Measurements from ENCODE around the gene LPP.

LPP gene

GRCh38 chr3:188446766-188447165, 292.8 kb downstream of the LPP start:
- DNase-seq: no peak

DNA sequence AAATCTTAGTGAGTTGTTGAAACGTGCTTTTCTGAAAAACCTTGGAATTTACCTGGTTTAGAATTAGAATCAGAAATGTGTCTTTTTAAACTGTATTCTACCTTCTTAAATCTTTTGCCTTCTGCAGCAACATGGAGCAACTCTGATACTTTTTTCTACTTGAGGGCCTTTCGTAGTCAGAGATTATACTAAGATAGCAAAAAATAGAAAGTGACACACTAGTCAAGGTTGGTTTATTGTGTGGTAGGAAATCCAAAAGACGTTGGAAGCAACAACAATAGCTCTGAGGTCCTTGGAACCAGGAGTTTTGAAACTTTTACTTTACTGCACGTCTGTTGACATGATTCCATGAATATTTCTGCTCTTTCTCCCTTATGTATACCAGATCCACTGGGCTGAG, 294.9 kb downstream of the LPP start:
- no peak for DNase-seq

DNA sequence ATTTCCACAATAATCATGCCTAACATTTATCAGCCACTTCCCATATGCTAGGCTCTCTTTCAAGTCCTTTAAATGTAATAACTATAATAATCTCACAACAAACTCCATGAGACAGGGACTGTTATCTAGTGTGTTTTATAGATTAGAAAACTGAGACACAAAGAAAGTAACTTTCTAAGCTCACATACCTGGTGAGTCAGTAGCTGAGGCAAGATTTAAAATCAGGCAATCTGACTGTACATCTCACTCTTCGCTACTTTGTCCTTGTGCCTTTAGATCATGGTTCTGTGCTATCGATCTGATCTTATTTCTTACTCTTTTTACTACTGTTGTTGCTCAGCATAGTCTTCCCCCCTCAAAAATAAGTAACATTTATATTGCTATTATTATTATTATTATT, 295.5 kb downstream of the LPP start:
- no peak for DNase-seq

GRCh38 chr3:188452158-188452772, 298.3 kb downstream of the LPP start:
- DNase-seq: no peak

DNA sequence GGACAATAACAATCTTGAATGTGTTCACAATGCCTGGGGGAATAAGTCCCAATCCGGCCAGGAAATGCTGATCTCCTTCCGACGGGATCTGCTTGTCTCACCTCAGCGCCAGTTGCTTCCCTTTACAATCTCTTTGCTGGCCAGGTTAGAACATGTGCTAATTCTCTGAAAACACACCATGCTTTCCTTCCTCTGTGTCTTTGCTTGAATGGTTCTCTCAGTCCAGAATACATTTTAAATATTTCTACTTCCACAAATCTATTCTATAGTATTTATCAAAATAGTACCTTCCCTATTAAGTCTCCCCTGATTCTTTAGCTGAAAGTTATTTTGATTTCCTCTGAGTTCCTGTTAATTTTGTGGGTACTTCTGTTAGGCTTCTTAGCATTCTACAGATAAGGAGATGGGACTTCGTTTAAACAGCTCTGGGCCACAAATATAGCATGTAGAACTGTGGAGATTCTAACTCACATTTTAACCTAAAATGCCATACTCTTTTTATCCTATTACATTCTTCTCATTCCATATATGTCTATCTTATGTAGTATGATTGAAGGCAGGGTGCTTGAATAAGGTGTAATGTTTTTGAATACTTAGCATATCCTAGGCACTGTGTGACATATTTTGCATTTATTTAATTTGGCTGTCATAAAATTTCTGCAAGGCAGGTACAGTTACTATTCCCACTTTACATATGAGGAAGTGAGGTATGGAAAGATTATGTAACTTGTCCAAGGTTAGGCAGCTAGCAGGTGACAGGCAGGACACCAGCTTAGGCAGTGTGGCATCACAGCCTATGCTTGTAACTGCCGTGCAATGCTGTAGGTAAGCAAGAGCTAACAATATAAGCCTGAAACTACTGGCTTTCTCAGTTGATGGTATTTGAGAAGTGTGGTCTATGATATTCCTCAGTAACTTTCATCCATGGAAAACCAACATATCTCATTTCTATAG, 299.8 kb downstream of the LPP start:
- no peak for DNase-seq

GRCh38 chr3:188455748-188456147, 301.8 kb downstream of the LPP start:
- no peak for DNase-seq

- DNase-seq: no peak
Observed at GRCh38 chr3:188458756-188459155, 304.8 kb downstream of the LPP start.

DNA sequence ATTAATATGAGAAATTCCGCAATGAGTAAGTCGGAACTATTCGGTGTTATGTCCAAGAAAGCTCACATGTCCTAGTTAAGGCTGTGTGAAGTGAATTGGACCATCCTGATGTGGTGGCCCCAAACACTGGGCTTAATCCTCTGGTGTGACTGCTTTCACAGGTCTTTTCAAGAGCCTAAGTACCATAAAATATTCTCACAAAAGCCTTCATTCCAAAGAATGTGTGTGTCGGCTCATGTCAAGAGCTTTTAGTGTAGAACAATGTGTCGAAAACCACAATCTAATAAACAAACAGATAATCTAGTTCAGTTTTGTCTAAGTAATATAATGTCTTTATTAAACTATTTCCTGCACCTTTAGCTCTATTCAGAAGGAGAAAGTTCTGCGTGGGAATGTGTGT, 311.4 kb downstream of the LPP start:
- DNase-seq: no peak

GRCh38 chr3:188468196-188468595, 314.2 kb downstream of the LPP start:
- DNase-seq: no peak

GRCh38 chr3:188468662-188469061, 314.7 kb downstream of the LPP start:
- DNase-seq: peak; percentile 6

GRCh38 chr3:188469228-188469885, 315.4 kb downstream of the LPP start:
- no peak for DNase-seq

DNA sequence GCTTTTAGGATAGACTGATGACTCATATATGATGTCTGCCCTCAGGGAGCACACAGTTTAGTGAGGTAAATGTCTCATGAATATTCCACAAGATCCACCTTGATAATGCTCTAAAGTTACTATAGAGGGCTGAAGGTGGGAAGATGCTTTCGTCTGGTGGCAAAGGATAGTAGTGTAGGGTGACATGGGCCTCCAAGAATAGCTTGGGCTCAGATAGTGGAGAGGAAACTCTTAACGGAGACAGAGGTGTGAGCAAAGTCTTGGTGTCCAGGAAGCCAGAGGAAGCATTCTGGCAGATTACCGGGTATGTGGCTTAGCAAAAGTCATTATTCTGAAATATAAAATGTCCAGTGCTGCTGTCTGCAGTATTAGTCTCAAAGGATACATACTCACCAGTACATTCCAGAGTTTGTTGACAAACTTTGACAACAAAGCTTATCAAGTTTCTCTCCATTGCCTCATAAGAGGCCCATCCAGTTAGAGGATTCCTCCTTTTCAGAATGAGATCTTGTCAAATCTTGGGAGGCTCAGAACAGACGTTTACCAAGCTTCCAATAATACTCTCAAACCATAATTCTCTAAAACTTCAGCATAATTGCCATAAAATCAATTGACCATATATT, 316.7 kb downstream of the LPP start:
- DNase-seq: no peak

DNA sequence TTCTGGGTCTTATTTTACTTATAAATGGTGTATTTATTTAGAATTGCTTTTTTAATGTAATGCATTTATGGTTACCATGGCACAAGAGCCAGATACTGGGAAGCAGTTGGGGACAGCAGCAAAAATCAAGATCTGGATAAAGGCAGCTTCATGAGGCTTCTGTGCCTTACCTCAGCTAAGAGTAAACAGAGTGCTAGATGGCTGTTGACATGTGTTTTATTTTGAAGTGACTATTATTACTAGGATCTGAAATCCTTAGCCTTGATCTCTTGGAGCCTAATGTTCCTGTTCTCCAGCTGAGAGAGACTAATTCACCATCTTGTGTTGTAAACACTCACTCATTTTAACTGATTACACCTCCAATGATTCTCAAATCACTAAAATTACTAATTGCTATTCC, 317.8 kb downstream of the LPP start:
- no peak for DNase-seq

GRCh38 chr3:188472336-188472735, 318.4 kb downstream of the LPP start:
- no peak for DNase-seq

DNA sequence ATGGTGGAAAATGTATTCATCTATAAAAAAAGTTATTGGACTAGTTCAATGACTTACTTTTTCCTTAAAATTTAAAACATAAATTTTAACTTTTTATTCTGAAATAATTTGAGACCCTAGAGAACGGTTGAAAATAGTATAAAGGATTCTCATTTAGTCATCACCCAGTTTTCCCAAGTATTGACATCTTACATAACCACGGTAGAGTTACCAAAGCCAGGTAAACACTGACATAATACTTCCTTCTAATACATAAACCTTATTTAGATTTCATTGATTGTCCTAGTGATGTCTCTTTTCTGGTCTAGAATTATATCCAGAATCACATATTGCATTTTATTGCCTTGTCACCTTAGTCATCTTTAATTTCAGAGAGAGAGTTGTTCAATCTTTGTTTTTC, 319.1 kb downstream of the LPP start:
- DNase-seq: no peak

DNA sequence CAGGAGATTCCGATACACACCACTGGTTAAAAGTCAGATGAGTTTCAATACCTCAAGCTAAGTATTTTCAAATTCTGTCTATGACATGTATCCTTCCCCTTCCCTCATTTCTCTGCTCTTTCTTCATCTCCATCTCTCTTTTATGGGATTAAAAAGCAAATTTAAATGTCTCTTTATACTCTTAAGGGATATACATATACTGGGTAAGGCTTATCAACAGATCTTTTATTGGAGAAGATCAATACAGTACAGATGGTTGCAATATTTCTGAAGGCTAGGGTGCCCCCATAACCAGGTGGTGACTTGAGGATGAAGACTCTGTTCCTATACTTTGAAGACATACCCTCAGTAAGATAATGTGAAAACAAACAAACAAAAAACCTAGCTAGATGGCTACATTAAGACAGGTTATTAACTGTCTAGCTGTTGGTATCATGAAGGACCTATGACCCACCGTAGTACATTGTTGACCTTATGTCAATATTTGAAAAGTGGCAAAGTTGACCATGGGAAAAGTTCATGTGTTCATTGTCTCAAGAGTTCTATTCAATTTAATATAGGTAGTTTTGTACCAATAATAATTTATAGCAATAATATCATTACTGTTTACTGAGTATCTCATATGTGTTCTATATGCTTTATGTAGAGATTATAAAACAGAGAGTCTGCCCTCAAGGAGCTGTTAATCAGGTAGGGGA, 319.8 kb downstream of the LPP start:
- no peak for DNase-seq

GRCh38 chr3:188476935-188477334, 323.0 kb downstream of the LPP start:
- DNase-seq: no peak

- DNase-seq: no peak
Observed at GRCh38 chr3:188480011-188480410, 326.1 kb downstream of the LPP start.

GRCh38 chr3:188482929-188483328, 329.0 kb downstream of the LPP start:
- DNase-seq: no peak

GRCh38 chr3:188486126-188486525, 332.2 kb downstream of the LPP start:
- no peak for DNase-seq

DNA sequence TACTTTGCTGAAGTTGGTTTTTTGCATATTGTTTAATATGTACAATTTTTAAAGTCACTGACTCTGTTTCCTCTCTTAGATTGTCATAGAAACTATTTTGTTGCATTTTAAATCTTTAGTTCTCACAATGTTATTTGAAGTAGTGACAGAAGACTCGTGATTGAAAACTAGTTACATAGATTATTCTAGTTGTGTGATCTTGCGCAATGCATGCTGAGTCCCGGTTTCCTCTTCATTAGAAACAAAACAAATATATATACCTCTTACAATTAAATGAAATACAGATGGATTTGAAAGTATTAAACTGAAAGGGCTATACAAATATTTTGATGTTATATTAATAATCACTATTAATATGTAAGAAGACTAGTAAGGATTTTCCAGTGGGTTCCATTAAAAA, 333.0 kb downstream of the LPP start:
- DNase-seq: no peak

- no peak for DNase-seq
Observed at GRCh38 chr3:188487652-188488051, 333.7 kb downstream of the LPP start.

- no peak for DNase-seq
Observed at GRCh38 chr3:188488801-188489200, 334.8 kb downstream of the LPP start.
